ENCODE results near the gene ITGB3.

The ITGB3 gene

GRCh38 chr17:47270946-47271705, 17.5 kb downstream of the ITGB3 start:
- no peaks in the 10 kb centered on the region for H3K27me3 ChIP-seq (ENCODE audit: insufficient read depth, low read length, poor library complexity)
- no peak overlapping the region for H2AFZ ChIP-seq (ENCODE audit: low read depth, low read length)
- no peak for TF ChIP-seq CTCF (IDR thresholded peaks at IDR 0.05; ENCODE audit: borderline replicate concordance, extremely low read depth, low read length, poor library complexity, severe bottlenecking)
- no peak for TF ChIP-seq EZH2 (IDR thresholded peaks at IDR 0.05; ENCODE audit: borderline replicate concordance, low read depth, low read length, severe bottlenecking)

GRCh38 chr17:47272491-47272890, 18.9 kb downstream of the ITGB3 start:
- Histone ChIP-seq H3K36me3 (ENCODE audit: insufficient read depth, low read length) (no peaks in the 10 kb centered on the region), H3K4me1 (ENCODE audit: insufficient read depth, low read length) (no peaks in the 10 kb centered on the region), H3K9me3 (ENCODE audit: insufficient read depth, low read length, severe bottlenecking) (peaks cover 5% of the 10 kb centered on the region), H3K9ac (ENCODE audit: low read depth, low read length) (no peak overlapping the region), H3K27me3 (ENCODE audit: insufficient read depth, low read length, poor library complexity) (no peaks in the 10 kb centered on the region), H3K27ac (ENCODE audit: low read length) (no peak overlapping the region), H4K20me1 (ENCODE audit: insufficient read depth, low read length) (no peaks in the 10 kb centered on the region), H3K4me3 (ENCODE audit: low read depth in 1 of 2, low read length in 2 of 2) (no peak overlapping the region), H2AFZ (ENCODE audit: low read depth, low read length) (no peak overlapping the region), H3K79me2 (ENCODE audit: insufficient read depth, low read length) (no peaks in the 10 kb centered on the region), H3K4me2 (ENCODE audit: insufficient read depth, low read length) (no peak overlapping the region)
- TF ChIP-seq CTCF (IDR thresholded peaks at IDR 0.05; ENCODE audit: borderline replicate concordance, extremely low read depth, low read length, poor library complexity, severe bottlenecking): no peak
- no peak for TF ChIP-seq EZH2 (IDR thresholded peaks at IDR 0.05; ENCODE audit: borderline replicate concordance, low read depth, low read length, severe bottlenecking)
- DNase-seq (no peak), ATAC-seq (ENCODE audit: insufficient read depth, low read depth) (no peak)

More at GRCh38 chr17:47270946-47271705, 17.5 kb downstream of the ITGB3 start:
- Histone ChIP-seq H3K9ac (ENCODE audit: low read depth, low read length) (no peak overlapping the region), H3K79me2 (ENCODE audit: insufficient read depth, low read length) (no peaks in the 10 kb centered on the region), H3K4me2 (ENCODE audit: insufficient read depth, low read length) (no peak overlapping the region), H3K9me3 (ENCODE audit: insufficient read depth, low read length, severe bottlenecking) (peaks cover 5% of the 10 kb centered on the region), H3K4me3 (ENCODE audit: low read depth in 1 of 2, low read length in 2 of 2) (no peak overlapping the region), H4K20me1 (ENCODE audit: insufficient read depth, low read length) (no peaks in the 10 kb centered on the region), H3K27ac (ENCODE audit: low read length) (no peak overlapping the region), H3K36me3 (ENCODE audit: insufficient read depth, low read length) (no peaks in the 10 kb centered on the region), H3K4me1 (ENCODE audit: insufficient read depth, low read length) (no peaks in the 10 kb centered on the region)
- DNase-seq: no peak
- ATAC-seq (ENCODE audit: insufficient read depth, low read depth): no peak

DNA sequence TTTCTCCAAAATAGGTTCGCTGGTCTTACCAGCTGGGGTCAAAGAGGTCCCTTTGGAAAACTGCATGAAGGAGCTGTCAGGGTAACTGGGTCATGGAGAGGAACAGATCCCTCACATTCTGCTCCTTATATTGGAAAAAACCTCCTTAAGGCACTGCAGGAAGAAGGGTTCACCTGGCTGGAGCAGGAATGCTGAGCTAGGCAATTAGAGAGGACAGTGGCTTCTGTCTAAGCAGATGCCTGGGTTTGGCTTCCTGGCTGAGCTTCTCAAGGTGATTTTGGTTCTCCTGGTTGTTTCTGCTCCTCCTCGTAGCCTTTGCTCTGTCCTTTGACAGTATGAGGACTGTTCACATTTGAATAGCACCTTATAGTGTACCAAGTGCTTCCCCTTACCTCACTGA, 19.6 kb downstream of the ITGB3 start:
- no peak for ATAC-seq (ENCODE audit: insufficient read depth, low read depth)

More for the DNA sequence above, 19.6 kb downstream of the ITGB3 start:
- no peak for TF ChIP-seq EZH2 (IDR thresholded peaks at IDR 0.05; ENCODE audit: borderline replicate concordance, low read depth, low read length, severe bottlenecking)
- TF ChIP-seq CTCF (IDR thresholded peaks at IDR 0.05; ENCODE audit: borderline replicate concordance, extremely low read depth, low read length, poor library complexity, severe bottlenecking): no peak
- H3K4me2 ChIP-seq (ENCODE audit: insufficient read depth, low read length): no peak overlapping the region
- H3K9ac ChIP-seq (ENCODE audit: low read depth, low read length): no peak overlapping the region
- no peaks in the 10 kb centered on the region for H3K36me3 ChIP-seq (ENCODE audit: insufficient read depth, low read length)
- no peaks in the 10 kb centered on the region for H3K79me2 ChIP-seq (ENCODE audit: insufficient read depth, low read length)
- peaks cover 5% of the 10 kb centered on the region for H3K9me3 ChIP-seq (ENCODE audit: insufficient read depth, low read length, severe bottlenecking)
- H3K4me3 ChIP-seq (ENCODE audit: low read depth in 1 of 2, low read length in 2 of 2): no peak overlapping the region
- no peaks in the 10 kb centered on the region for H4K20me1 ChIP-seq (ENCODE audit: insufficient read depth, low read length)
- H2AFZ ChIP-seq (ENCODE audit: low read depth, low read length): no peak overlapping the region
- H3K27me3 ChIP-seq (ENCODE audit: insufficient read depth, low read length, poor library complexity): no peaks in the 10 kb centered on the region
- no peak for DNase-seq
- H3K27ac ChIP-seq (ENCODE audit: low read length): no peak overlapping the region
- H3K4me1 ChIP-seq (ENCODE audit: insufficient read depth, low read length): no peaks in the 10 kb centered on the region
